Right ventricle myocardium inferior (tissue), 1 donor: ENCODE data around the gene RUNX1. TPM values are rescaled to one million over a fixed set of nuclear protein-coding genes. Genes with fewer than 3 reads are reported as not detected.

ENCODE experiments used
- ATAC-seq: fragments of 200-7000 bp; cut with Tn5 transposase; one replicate; pipeline ENCODE4 v1.9.1; 2020; ENCODE audit warnings: mild to moderate bottlenecking, moderate library complexity
- DNase-seq: peaks from one replicate; pipeline ENCODE4 v3.0.0; 2021; ENCODE audit errors: missing footprints
- intact Hi-C: fragments of 100-400 bp; cut with DNase I; formaldehyde crosslinking; loops from one replicate; pipeline ENCODE4 v1.11.0; 2022
- total RNA-seq: library from RNA; stranded (reverse); fragmentation: NEBNext Ultra II Directional; extraction: Animal tissue kit (Norgen Biotek cat#: 25700); gene quantifications from one replicate; pipeline ENCODE4 v1.2.1, GENCODE V29; 2021
- donor health status: DM: no; HTN: yes; CAD: no; lungs with severe emphysema.

RUNX1 gene
- total RNA-seq, 1 donor from 2014 or later, result 1.8 TPM

GRCh38 chr21:34885125-34885524 is 164.0 kb downstream of the RUNX1 start:
- DNase-seq (no peak), ATAC-seq (no peak)
- intact Hi-C loops, result loop anchor here (10.0 kb wide), 3 partner anchors 320 to 1050 kb away; no protein-coding TSS in a partner anchor

GRCh38 chr21:34884346-34884929 is 164.7 kb downstream of the RUNX1 start:
- no peak for DNase-seq
- intact Hi-C loops, result loop anchor here (10.0 kb wide), 3 partner anchors 320 to 1050 kb away; no protein-coding TSS in a partner anchor
- ATAC-seq, result no peak

- ATAC-seq (no peak), DNase-seq (no peak)
- intact Hi-C loops, result loop anchor here (10.0 kb wide), 3 partner anchors 321 to 1051 kb away; no protein-coding TSS in a partner anchor
These were observed 165.4 kb downstream of the RUNX1 start for GRCh38 chr21:34883491-34884271.

GRCh38 chr21:34882719-34883131 is 166.4 kb downstream of the RUNX1 start:
- no peak for DNase-seq
- intact Hi-C loops, result loop anchor here (10.0 kb wide), 3 partner anchors 322 to 1052 kb away; no protein-coding TSS in a partner anchor
- ATAC-seq, result peak; percentile 45

GRCh38 chr21:34881839-34882371 is 167.2 kb downstream of the RUNX1 start:
- no peak for ATAC-seq
- intact Hi-C loops, result loop anchor here (10.0 kb wide), 3 partner anchors 323 to 1053 kb away; no protein-coding TSS in a partner anchor

GRCh38 chr21:34881421-34881820 is 167.7 kb downstream of the RUNX1 start:
- DNase-seq (no peak), ATAC-seq (no peak)
- intact Hi-C loops, result loop anchor here (10.0 kb wide), 3 partner anchors 323 to 1053 kb away; no protein-coding TSS in a partner anchor

More at GRCh38 chr21:34881839-34882371, 167.2 kb downstream of the RUNX1 start:
- no peak for DNase-seq

GRCh38 chr21:34880401-34880800 is 168.7 kb downstream of the RUNX1 start:
- no peak for ATAC-seq
- no peak for DNase-seq
- intact Hi-C loops, result loop anchor here (10.0 kb wide), 3 partner anchors 324 to 1054 kb away; no protein-coding TSS in a partner anchor

GRCh38 chr21:34878940-34879339 is 170.2 kb downstream of the RUNX1 start:
- no peak for DNase-seq
- intact Hi-C loops, result no loop called here
- no peak for ATAC-seq

- intact Hi-C loops, result no loop called here
- DNase-seq (no peak), ATAC-seq (no peak)
These were observed 170.6 kb downstream of the RUNX1 start for GRCh38 chr21:34878501-34878900.

- intact Hi-C loops, result no loop called here
- ATAC-seq, result no peak
- no peak for DNase-seq
These were observed 171.5 kb downstream of the RUNX1 start for GRCh38 chr21:34877485-34878128.

GRCh38 chr21:34875830-34876229 is 173.3 kb downstream of the RUNX1 start:
- ATAC-seq (no peak), DNase-seq (no peak)
- intact Hi-C loops, result no loop called here

- intact Hi-C loops, result no loop called here
- no peak for ATAC-seq
These were observed 174.2 kb downstream of the RUNX1 start for GRCh38 chr21:34874684-34875513.

GRCh38 chr21:34871026-34871908 is 177.8 kb downstream of the RUNX1 start:
- no peak for ATAC-seq
- DNase-seq, result no peak
- intact Hi-C loops, result no loop called here

More at GRCh38 chr21:34874684-34875513, 174.2 kb downstream of the RUNX1 start:
- DNase-seq, result no peak

- DNase-seq (no peak), ATAC-seq (no peak)
- intact Hi-C loops, result no loop called here
These were observed 178.9 kb downstream of the RUNX1 start for GRCh38 chr21:34870246-34870645.

GRCh38 chr21:34869545-34869944 is 179.6 kb downstream of the RUNX1 start:
- intact Hi-C loops, result no loop called here
- no peak for DNase-seq
- ATAC-seq, result no peak

- intact Hi-C loops, result no loop called here
- DNase-seq (no peak), ATAC-seq (no peak)
These were observed 181.3 kb downstream of the RUNX1 start for GRCh38 chr21:34867785-34868184.
